Spleen (tissue), 11 donors: Measurements from ENCODE around the gene RASSF10. TPM values are rescaled to one million over a fixed set of nuclear protein-coding genes. Genes with fewer than 3 reads are reported as not detected.

ENCODE experiments used
- DNase-seq: peaks from one replicate; pipeline ENCODE4 v3.0.0-alpha.2; 2020
- H3K27ac ChIP-seq, 8 donors: fragments of 200-600 bp; sonication (generic) in 7 of 8; 1 replicate in 4 of 8; 2 replicates in 4 of 8; pipeline versions ENCODE4 v1.5.0 to v1.8.0; 2016 to 2021; ENCODE audit warnings: inconsistent platforms in 4 of 8, mild to moderate bottlenecking in 4 of 8, moderate library complexity in 1 of 8
- H3K27me3 ChIP-seq, 7 donors: fragments of 200-600 bp; sonication (generic) in 6 of 7; replicated peaks in 1 of 7; 1 replicate in 4 of 7; 2 replicates in 3 of 7; pipeline versions ENCODE4 v1.5.0 to v1.8.0; 2016 to 2021; ENCODE audit warnings: inconsistent platforms in 3 of 7, mild to moderate bottlenecking in 1 of 7
- H3K36me3 ChIP-seq, 6 donors: fragments of 200-600 bp; sonication (generic) in 5 of 6; 1 replicate in 4 of 6; 2 replicates in 2 of 6; pipeline versions ENCODE4 v1.5.0 to v1.8.0; 2016 to 2021; ENCODE audit warnings: inconsistent platforms in 2 of 6
- H3K4me1 ChIP-seq, 6 donors: fragments of 200-600 bp; sonication (generic) in 5 of 6; 1 replicate in 3 of 6; 2 replicates in 3 of 6; pipeline versions ENCODE4 v1.5.0 to v1.8.0; 2016 to 2021; ENCODE audit warnings: inconsistent platforms in 3 of 6
- H3K4me3 ChIP-seq, 8 donors: fragments of 200-600 bp; sonication (generic) in 7 of 8; 1 replicate in 4 of 8; 2 replicates in 4 of 8; pipeline versions ENCODE4 v1.5.0 to v1.8.0; 2016 to 2021; ENCODE audit warnings: inconsistent platforms in 4 of 8, mild to moderate bottlenecking in 4 of 8, moderate library complexity in 2 of 8
- H3K9me3 ChIP-seq, 8 donors: fragments of 200-600 bp; sonication (generic) in 7 of 8; 1 replicate in 4 of 8; 2 replicates in 4 of 8; pipeline versions ENCODE4 v1.5.0 to v1.8.0; 2016 to 2021; ENCODE audit warnings: inconsistent platforms in 4 of 8
- POLR2A ChIP-seq, 3 donors: fragments of 450-650 bp; IDR thresholded peaks; one replicate each; pipeline ENCODE4 v1.5.1; 2017; ENCODE audit warnings: antibody characterized with exemption in 3 of 3, mild to moderate bottlenecking in 1 of 3
- POLR2AphosphoS5 ChIP-seq, 3 donors: sonication (generic); formaldehyde crosslinking; IDR thresholded peaks; one replicate each; pipeline ENCODE4 v1.5.1; 2017; ENCODE audit warnings: antibody characterized with exemption in 3 of 3
- WGBS, 5 donors: extraction: QIAGEN DNeasy Blood & Tissue Kit in 3 of 5; methylation state at CpG; one replicate each; pipeline versions ENCODE4 v1.1.5 to v1.1.7; 2013 to 2018; 5-methylcytosine and 5-hydroxymethylcytosine counted together
- intact Hi-C: fragments of 100-400 bp; cut with DNase I; formaldehyde crosslinking; loops from one replicate; pipeline ENCODE4 v1.15.0; 2023; ENCODE audit warnings: low total_unique reads
- polyA plus RNA-seq, 3 donors: library from polyadenylated mRNA; stranded (reverse); fragments of 200-250 nt; gene quantifications; one replicate each; pipeline ENCODE4 v1.2.1, GENCODE V29; 2013
- total RNA-seq, 7 donors: library from RNA; depleted of rRNA in 3 of 7; stranded (reverse); fragments of >200 nt in 3 of 7; fragmentation: NEBNext Ultra II Directional in 4 of 7; extraction: Animal tissue kit (Norgen Biotek cat#: 25700) in 4 of 7; gene quantifications; one replicate each; pipeline versions ENCODE4 v1.1.0 to v1.2.1, GENCODE V29; 2016 to 2021
- TF ChIP-seq, protein P1 (sequence below), 11 experiments: fragments of 200-600 bp in 7 of 11; fragments of 450-650 bp in 4 of 11; sonication (generic) in 4 of 11; IDR thresholded peaks in 8 of 11; conservative IDR thresholded peaks in 3 of 11; 1 replicate in 7 of 11; 2 replicates in 4 of 11; pipeline versions ENCODE4 v1.4.0 to v1.8.0; 2016 to 2021; ENCODE audit warnings: antibody characterized with exemption in 11 of 11, inconsistent platforms in 4 of 11, mild to moderate bottlenecking in 1 of 11
- donor health status: healthy with polysubstance abuse.
- donor health status: DM: no; HTN: no; CAD: no; lungs with moderate emphysema.
- donor health status: DM: no; HTN: no; CAD: no.
- donor health status: Bipolar disorder and iron deficiency.
- donor health status: healthy.
- donor health status: DM: no; HTN: no; CAD: no.
- donor health status: DM: yes; HTN: yes; CAD: no.

Gene RASSF10
- total and polyA plus RNA-seq, 10 donors: not detected

DNA sequence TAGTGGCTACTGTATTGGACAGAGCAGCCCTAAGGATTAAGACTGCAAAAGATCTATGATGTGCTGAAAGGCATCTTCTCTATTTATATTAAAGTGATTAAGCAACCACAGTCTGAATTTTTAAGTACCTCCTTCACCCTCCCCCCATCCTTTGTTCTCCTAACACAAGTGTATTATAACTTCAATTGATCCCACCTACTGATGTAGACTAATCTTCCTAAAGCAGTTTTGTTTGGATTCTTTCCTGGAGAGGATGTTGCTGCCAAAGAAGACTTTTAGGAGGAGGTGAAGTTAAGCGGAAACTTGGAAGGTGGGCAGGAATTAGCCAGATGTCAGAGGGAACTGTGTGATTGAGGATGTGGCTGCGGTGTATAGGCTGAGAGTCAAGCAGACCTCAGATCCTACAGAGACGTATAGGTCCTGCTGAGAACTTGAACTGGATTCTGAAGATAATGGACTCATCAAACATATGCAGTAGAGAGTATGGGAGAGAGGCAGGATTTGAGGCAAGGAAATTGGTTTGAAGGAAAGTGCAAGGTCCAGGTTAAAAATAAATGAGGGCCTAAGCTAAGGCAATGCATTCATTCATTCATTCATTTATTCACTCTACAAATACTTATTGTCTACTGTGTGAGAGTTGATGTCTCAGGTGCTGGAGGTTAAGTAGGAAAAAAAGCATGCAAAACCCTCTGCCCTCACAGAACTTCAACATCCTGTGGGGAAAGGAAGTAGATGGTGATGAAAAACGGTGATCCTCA, 5.2 kb upstream of the RASSF10 start:
- TF ChIP-seq, protein P1, sequence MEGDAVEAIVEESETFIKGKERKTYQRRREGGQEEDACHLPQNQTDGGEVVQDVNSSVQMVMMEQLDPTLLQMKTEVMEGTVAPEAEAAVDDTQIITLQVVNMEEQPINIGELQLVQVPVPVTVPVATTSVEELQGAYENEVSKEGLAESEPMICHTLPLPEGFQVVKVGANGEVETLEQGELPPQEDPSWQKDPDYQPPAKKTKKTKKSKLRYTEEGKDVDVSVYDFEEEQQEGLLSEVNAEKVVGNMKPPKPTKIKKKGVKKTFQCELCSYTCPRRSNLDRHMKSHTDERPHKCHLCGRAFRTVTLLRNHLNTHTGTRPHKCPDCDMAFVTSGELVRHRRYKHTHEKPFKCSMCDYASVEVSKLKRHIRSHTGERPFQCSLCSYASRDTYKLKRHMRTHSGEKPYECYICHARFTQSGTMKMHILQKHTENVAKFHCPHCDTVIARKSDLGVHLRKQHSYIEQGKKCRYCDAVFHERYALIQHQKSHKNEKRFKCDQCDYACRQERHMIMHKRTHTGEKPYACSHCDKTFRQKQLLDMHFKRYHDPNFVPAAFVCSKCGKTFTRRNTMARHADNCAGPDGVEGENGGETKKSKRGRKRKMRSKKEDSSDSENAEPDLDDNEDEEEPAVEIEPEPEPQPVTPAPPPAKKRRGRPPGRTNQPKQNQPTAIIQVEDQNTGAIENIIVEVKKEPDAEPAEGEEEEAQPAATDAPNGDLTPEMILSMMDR (IDR thresholded peaks at IDR 0.05 in 8 of 11, conservative IDR thresholded peaks at IDR 0.05 in 3 of 11): no peak
- TF ChIP-seq POLR2A (IDR thresholded peaks at IDR 0.05) (no peak), POLR2AphosphoS5 (IDR thresholded peaks at IDR 0.05) (no peak)
- H3K36me3 ChIP-seq: no peaks in the 10 kb centered on the region
- H3K4me3 ChIP-seq: no peak overlapping the region
- H3K27ac ChIP-seq: no peak overlapping the region
- WGBS, 5 donors: 67 to 76% (median 69%) methylated on average over 4 of the region's 4 CpGs
- H3K27me3 ChIP-seq: peaks cover 0 to 53% (median 21%) of the 10 kb centered on the region in 7 donors
- no peak for DNase-seq
- intact Hi-C loops: no loop called here
- peaks cover 0 to 7% (median 6%) of the 10 kb centered on the region in 6 donors for H3K4me1 ChIP-seq
- no peaks in the 10 kb centered on the region for H3K9me3 ChIP-seq

DNA sequence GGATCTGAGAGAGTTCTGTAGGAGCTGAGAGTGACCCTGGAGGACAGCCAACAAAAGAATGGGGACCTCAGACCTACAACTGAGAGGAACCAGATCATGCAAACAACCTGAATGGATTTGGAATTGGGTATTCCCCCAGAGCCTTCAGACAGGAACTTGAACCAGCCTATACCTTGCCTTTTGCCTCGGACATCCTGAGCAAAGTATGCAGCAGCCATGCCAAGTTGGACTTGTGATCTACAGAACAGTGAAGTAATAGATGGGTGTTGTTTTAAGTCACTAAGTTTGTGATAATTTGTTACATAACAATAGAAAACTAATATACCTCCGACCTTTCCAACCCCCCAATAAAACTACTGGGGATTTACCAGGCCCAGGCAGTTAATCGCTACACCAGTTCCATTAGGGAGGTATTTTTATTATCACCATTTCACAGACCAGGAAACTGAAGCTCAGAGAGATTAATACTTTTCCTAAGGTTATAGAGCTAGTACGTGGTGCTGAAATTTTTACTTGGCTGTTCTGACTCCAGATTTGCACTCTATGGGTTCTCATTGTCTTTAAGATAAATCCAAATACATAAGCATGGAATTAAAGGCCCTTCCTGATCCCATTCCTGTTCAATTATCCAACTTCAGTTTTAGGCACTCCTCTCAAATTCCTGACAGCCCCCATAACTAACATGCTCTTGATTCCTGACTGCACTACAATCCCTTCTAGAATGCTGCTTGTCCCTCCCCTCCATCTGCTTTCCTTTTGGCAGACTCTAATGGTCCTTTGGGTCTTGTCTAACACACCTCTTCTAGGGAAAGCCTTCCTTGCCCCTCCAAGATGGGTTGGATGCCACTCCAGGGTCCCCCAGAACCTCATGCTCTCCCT, 1.7 kb upstream of the RASSF10 start:
- Histone ChIP-seq H3K36me3 (no peaks in the 10 kb centered on the region), H3K4me3 (no peak overlapping the region), H3K4me1 (peaks cover 7 to 26% (median 20%) of the 10 kb centered on the region in 6 donors), H3K27me3 (peaks cover 0 to 84% (median 51%) of the 10 kb centered on the region in 7 donors), H3K9me3 (no peaks in the 10 kb centered on the region), H3K27ac (no peak overlapping the region)
- no peak for DNase-seq
- 81 to 93% (median 87%) methylated on average over 4 of the region's 4 CpGs for WGBS, 5 donors
- intact Hi-C loops: no loop called here
- TF ChIP-seq, protein P1 (IDR thresholded peaks at IDR 0.05 in 8 of 11, conservative IDR thresholded peaks at IDR 0.05 in 3 of 11): no peak
- no peak for TF ChIP-seq POLR2A (IDR thresholded peaks at IDR 0.05)
- no peak for TF ChIP-seq POLR2AphosphoS5 (IDR thresholded peaks at IDR 0.05)

GRCh38 chr11:13008061-13008435, 1.1 kb upstream of the RASSF10 start:
- intact Hi-C loops: no loop called here
- H3K36me3 ChIP-seq: no peaks in the 10 kb centered on the region
- H3K9me3 ChIP-seq: no peaks in the 10 kb centered on the region
- H3K4me3 ChIP-seq: no peak overlapping the region
- DNase-seq: no peak
- peaks cover 7 to 26% (median 20%) of the 10 kb centered on the region in 6 donors for H3K4me1 ChIP-seq
- peaks cover 0 to 91% (median 57%) of the 10 kb centered on the region in 7 donors for H3K27me3 ChIP-seq
- 70 to 98% (median 88%) methylated on average over 2 of the region's 2 CpGs for WGBS, 5 donors
- no peak for TF ChIP-seq POLR2AphosphoS5 (IDR thresholded peaks at IDR 0.05)
- TF ChIP-seq, protein P1 (IDR thresholded peaks at IDR 0.05 in 8 of 11, conservative IDR thresholded peaks at IDR 0.05 in 3 of 11): no peak
- TF ChIP-seq POLR2A (IDR thresholded peaks at IDR 0.05): no peak
- no peak overlapping the region for H3K27ac ChIP-seq
